HepG2 (cell line): ENCODE data around the gene DEPDC5. TPM values are rescaled to one million over a fixed set of nuclear protein-coding genes. Genes with fewer than 3 reads are reported as not detected.
A peak's percentile ranks its signal among the peaks of the same experiment; 100 is the strongest.

Source experiments
- DNMT3B ChIP-seq: conservative IDR thresholded peaks from 2 replicates; pipeline ENCODE4 v1.6.1; 2016; ENCODE audit warnings: missing biosample characterization, control low read depth
- SNAPC4 ChIP-seq: sonication (generic); formaldehyde crosslinking; IDR thresholded peaks from 2 replicates; pipeline ENCODE4 v1.4.0; 2020; ENCODE audit warnings: mild to moderate bottlenecking, missing genetic modification reagents
- SPEN ChIP-seq: sonication (generic); formaldehyde crosslinking; IDR thresholded peaks from 2 replicates; pipeline ENCODE4 v1.5.1; 2020; ENCODE audit warnings: low read depth, mild to moderate bottlenecking, missing genetic modification reagents
- ZBTB40 ChIP-seq, 2 experiments: fragments of 450-650 bp in 1 of 2; sonication (generic) in 1 of 2; formaldehyde crosslinking in 1 of 2; IDR thresholded peaks; 2 replicates each; pipeline versions ENCODE4 v1.6.1 to v1.8.0; 2016 to 2022; ENCODE audit warnings: antibody characterized with exemption in 1 of 2, mild to moderate bottlenecking in 1 of 2, missing genetic modification reagents in 1 of 2
- ZGPAT ChIP-seq: IDR thresholded peaks from 2 replicates; pipeline ENCODE4 v1.6.1; 2016; ENCODE audit warnings: mild to moderate bottlenecking
- ZKSCAN8 ChIP-seq: IDR thresholded peaks from 2 replicates; pipeline ENCODE4 v1.6.1; 2016; ENCODE audit warnings: borderline replicate concordance, missing genetic modification reagents, missing compliant biosample characterization
- ZNF276 ChIP-seq: sonication (generic); formaldehyde crosslinking; IDR thresholded peaks from 2 replicates; pipeline ENCODE4 v1.4.0; 2020; ENCODE audit warnings: mild to moderate bottlenecking, low read depth, missing genetic modification reagents
- ZNF614 ChIP-seq: IDR thresholded peaks from 2 replicates; pipeline ENCODE4 v1.6.1; 2018; ENCODE audit warnings: missing biosample characterization, missing genetic modification reagents, inconsistent platforms, borderline replicate concordance
- ZNF615 ChIP-seq: sonication (generic); formaldehyde crosslinking; IDR thresholded peaks from 2 replicates; pipeline ENCODE4 v1.5.0; 2020; ENCODE audit warnings: mild to moderate bottlenecking, missing genetic modification reagents, borderline replicate concordance
- polyA plus RNA-seq, 8 experiments: library from polyadenylated mRNA; depleted of rRNA in 3 of 8; stranded (reverse) in 7 of 8; unstranded in 1 of 8; fragments of >200 nt; fragmentation: Illumina TruSeq in 4 of 8; extraction: Trizol in 4 of 8; gene quantifications; 2 replicates each; pipeline versions ENCODE4 v1.2.1 to v1.2.3, GENCODE V29; 2011 to 2016; ENCODE audit warnings: low read depth in 4 of 8, missing spikeins in 1 of 8, mixed read lengths in 1 of 8; ENCODE audit not compliant: insufficient read depth in 1 of 8
- total RNA-seq, 5 experiments: library from RNA; depleted of rRNA; stranded (reverse); fragments of >200 nt; fragmentation: Illumina TruSeq; extraction: Trizol; gene quantifications; 2 replicates each; pipeline ENCODE4 v1.2.3, GENCODE V29; 2016; ENCODE audit warnings: low read depth in 1 of 5

The DEPDC5 gene
- total and polyA plus RNA-seq, 2 of the 13 experiments (the other 11 are each of a cell fraction or from before 2014, with no cell fraction given): 9.8 to 12.4 TPM

GRCh38 chr22:31753634-31754501 lies at the start of gene DEPDC5 (continued):
- no peak for TF ChIP-seq SNAPC4 (CRISPR knock-in tag)
- TF ChIP-seq DNMT3B (CRISPR knock-in tag): no peak; the same call in 1 of the 2 replicates
- TF ChIP-seq ZKSCAN8 (CRISPR knock-in tag): no peak
- TF ChIP-seq ZNF615 (CRISPR knock-in tag): no peak
- peak; percentile 97 for TF ChIP-seq SPEN (CRISPR knock-in tag)
- peak; percentile 93 for TF ChIP-seq ZGPAT (CRISPR knock-in tag)
- peak; percentile 73; the same call in 1 of the 2 replicates for TF ChIP-seq ZNF276 (CRISPR knock-in tag)
- no peak for TF ChIP-seq ZNF614 (CRISPR knock-in tag)
- TF ChIP-seq ZBTB40 (IDR thresholded peaks at IDR 0.05): no peak
- no peak; the same call in 1 of the 2 replicates for TF ChIP-seq ZBTB40 (CRISPR knock-in tag; IDR thresholded peaks at IDR 0.05)
